ENCODE results near the gene NOX3.
"Not testable (repeated sequence)": the region's sequence is repeated elsewhere in the genome, so short reads cannot be mapped to it uniquely, and the experiment has no call there.

NOX3 gene

DNA sequence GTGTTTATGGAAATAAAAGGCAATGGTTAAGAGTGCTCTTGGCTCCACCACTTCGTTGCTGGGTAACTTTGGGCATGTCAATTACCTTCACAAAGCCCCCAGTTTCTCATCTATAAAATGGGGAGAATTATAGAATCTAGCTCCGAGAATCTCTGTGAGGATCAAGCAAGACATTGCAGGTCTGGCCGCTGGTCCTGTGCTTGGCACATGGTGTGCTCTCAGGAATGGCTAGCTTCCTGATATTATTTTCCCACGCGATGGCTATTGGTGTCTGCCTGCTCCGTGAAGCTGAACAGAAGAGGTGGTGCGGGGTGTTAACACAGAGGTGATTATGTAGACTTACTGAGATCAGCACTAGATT lies 57.0 kb downstream of the NOX3 start:
- DNase-seq: no peak

DNA sequence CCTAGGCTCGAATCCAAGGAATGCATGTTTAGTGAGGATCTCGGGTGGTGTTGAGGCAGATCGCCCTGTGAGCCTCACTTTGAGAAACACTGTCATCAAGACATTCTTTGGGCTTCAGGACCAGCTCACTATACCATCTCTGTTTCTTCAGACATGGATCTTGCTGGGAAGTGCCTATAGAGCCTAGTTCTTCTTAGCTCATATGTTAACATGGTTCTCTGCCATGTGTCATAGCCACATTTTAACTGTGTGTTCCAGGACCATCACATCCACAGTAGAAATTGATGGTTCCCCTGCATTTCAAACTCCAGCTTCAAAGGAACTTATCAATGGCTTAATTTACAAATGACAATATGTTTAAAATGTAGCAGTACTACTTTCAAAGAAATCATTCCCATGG lies 57.4 kb downstream of the NOX3 start:
- no peak for DNase-seq

DNA sequence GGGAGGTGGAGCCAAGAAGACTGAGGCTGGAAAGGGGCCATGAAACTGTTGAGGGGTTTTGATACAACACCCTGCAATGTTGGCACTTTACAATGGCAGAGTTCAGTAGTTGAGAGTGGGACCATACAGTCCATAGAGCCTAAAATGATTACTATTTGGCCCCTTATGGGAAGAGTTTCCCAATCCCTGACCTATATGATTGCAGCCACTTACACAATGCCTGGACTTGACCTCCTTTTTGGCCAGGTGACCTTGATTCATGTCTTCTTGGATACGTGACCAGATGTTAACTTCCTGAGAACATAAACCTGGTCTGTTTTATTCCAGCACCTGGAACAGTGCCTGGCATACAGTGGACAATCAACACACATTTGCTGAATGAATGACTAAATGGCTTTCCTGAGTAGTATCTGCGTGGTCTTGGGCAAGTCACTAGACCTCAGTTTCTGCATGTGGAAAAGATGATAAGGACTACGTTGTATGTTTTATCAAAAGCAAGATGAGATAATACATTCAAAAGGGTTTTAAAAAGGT lies 58.4 kb downstream of the NOX3 start:
- DNase-seq: no peak

DNA sequence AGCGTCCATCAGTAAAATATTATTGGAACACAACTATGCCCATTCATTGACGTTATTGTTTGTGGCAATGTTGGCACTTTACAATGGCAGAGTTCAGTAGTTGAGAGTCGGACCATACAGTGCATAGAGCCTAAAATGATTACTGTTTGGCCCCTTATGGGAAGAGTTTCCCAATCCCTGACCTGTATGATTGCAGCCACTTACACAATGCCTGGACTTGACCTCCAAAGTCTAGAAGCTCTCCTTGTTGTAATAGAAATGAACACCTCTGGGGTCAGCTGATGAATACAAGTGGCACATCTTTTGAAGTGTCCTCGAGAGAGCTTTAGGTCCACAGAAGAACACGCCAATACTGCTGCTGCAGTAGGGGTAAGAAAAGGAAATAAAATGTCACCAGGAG lies 59.0 kb downstream of the NOX3 start:
- no peak for DNase-seq

DNA sequence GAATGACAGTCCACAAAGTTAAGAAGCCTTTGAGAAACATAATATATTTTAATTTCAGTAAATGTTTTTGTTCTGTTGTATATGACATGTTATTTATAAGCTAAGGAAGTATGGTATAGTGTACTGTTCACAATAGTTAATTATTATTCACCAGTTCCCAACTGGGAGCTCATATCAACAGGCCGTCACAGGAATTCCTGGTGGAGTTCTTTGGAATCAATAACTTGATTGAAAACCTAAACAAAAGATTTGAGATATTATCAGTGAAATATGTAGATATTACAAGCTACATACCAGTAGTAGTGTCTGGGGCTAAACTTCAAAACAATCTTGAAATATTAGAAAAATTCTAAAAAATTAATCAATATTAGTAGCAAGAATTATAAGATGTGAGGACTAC lies 60.3 kb downstream of the NOX3 start:
- DNase-seq: no peak

DNA sequence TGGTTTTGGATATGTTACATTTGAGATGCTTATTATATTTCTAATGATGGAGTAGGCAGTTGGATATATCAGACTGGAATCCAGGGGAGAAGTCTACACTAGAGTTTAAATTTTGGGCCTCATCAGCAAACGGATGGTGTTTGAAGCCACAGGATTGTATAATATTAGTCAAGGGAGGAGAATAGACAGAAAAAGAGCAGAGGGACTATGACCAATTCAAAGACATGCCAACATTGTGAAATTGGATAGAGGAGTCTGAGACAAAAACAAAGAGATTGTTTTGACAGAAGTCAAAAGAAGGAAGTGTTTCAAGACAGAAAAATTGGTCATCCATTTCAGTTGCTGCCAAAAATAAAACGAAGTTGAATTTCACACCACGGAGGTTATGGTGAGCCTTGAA lies 66.5 kb downstream of the NOX3 start:
- DNase-seq: no peak

DNA sequence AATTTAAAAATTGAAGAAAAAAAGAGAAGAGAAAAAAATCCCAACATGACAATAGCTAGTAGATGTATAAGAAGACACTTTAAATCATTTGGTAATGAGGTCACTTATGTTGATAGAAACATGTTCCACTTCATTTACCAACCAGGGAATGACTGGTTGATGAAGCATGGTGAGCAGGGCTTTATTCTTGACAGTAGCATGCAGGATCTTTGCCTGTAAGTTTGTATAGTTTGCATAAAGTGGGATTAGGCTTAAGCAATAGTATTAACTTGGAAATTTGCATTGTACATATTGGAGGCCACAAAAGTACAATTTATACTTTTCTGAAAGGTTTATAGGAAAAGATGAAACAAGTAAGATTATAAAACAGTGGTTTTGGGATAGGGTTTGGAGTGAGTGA lies 67.0 kb downstream of the NOX3 start:
- no peak for DNase-seq

DNA sequence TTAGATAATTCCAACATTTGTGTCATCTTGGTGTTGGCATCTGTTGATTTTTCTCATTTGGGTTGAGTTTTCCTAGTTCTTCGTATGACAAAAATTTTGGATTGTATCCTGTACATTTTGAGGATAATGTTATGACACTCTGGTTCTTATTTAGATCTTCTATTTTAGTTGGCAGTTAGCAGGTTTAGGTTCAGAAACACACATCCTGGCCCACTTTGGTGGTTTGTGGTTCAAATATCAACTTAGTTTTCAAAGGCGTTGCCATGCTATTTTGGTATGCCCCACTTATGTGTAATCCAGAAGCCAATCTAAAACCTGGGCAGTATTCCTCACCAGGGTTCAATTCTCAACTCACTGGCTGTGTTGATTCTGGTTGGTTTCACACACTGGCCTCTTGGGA lies 68.2 kb downstream of the NOX3 start:
- DNase-seq: no peak

DNA sequence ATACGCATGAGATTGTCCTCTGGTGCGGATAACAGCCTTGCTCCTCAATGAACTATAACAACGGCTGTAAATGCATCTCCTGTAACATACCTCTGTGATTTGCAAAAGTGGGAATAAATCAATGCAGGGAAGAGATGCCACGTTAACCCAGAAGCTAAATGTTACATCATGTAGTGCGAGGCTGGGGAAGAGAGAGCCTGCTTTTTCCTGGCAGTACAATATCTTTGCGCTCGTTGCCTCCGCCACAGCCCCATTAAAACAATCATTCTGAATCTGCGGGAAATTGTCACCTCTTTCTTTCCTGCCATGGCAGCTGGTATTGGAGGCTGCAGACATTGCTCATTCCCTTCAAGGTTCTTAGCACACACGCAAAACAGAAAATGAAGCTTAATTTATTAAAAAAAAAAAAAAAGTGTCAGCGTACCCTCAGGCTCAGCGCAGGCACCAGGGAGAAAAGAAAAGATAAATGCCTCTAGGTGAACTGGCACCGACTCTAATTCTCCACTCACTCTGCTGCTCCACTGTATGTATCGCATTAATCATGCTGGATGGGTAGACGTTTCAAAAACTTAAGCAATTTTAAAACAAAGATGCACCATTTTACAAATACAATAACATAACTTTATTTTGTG lies 71.2 kb downstream of the NOX3 start:
- no peak for DNase-seq

DNA sequence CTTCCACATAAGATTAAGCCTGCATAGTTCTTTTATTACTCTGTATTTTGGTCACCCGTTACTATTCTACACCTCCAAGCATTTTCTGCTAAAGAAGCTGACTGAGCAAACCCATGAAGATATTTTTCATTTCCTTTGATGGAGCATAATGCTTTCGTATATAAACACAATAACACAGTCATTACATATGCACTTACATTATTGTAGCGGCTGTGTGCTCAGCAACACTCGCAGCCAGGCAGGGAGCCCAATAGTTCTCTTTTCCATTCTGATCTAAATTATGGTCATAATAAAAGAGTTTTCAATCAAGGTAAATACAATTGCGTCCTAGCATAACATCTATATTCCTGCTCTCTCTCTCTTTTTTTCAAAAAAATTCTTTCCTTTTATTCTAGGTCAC lies 71.7 kb downstream of the NOX3 start:
- DNase-seq: no peak

DNA sequence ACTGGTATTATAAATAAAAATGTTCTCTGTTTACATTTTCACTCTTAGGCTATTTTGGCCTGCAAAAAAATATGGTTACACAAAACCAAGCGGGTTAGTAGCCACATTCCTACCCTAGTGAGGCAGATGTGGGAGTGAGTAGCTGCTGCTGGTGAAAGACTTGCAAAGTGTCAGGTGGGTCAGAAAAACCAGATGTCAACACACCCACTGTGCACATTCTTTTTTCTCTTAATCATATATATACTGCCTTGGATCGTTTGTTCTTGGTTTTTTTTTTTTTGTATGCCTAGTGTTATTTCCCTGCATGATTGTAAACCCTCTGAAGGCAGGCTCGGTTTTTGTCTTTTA lies 73.3 kb downstream of the NOX3 start:
- DNase-seq: no peak

DNA sequence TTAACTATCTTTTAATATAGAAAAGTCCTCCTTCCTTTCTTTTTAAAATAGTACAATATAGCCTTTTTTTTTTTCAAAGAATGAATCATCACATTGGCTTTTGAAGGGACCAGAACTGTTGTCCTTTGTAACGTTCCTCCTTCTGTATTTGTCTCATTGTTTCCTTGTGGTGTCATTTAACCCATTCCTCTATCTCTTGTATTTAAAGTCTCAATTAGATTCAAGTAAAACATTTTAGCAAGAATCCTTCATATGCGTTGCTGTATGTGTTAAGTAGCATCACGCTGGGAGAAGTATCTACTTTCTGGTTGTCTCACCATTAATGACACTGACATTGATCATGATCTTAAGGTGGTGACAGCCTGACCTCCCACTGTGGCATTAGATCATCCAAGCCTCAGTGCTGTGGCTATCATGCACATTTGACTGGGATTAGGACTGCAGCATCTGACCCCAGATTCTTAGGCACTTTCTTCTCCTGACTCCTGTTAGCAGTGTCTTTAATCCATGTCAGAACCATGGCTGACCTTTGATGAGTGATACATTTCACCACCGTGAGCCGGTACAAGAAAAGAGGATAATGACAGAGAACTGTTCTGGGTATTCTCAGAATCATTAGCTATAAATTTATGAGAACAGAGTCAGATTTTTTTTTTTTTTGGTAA lies 73.8 kb downstream of the NOX3 start:
- DNase-seq: no peak

DNA sequence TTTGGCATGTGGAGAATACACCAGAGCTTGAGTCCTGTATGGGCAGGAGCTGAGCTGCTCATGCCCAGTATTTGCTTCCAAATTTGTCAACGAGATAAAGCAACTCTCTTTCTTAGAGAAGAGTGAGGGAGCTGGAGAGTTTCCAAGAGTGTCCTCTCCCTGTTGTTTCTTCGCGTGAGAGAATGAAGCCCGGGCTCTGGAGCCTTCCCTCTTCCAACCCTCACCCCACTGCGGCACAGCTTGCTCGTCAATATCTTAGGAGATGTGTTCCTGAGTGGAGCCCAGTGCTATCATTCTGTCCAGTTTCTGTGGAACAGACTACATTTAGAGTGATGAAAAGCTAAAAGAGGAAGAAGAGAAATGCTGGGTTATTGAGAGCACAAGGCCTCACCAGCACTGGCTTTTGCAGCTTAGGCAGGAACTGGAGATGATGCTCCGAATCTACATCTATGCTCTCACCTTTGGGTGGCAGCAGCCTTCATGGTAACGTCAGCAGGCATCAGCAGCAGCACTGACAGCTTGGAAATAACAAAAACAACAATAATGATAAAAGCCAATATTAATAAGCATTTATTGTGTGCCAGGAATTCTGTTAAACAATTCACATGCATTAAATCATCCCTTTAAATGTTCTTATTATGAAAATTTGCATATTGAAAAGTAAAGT lies 74.8 kb downstream of the NOX3 start:
- DNase-seq: peak; percentile 16

DNA sequence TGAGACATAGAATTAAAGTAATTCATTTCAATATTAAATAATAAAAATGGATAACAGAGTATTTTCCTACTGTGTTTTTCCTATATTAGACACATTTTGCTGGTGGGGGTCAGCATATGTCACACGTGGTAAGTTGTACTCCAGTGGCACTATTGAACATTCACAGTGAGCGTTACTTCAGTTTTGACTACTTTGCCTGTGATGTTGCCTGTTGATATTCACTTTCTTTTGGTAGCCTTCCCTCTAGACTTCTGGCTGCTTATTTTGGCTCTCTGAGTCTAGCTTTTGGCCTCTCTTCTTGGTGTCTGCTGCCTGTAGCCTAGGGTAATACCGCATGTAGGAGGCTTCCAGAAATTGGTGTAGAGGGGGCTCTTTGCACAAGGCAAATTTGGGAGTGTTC lies 76.9 kb downstream of the NOX3 start:
- DNase-seq: no peak

DNA sequence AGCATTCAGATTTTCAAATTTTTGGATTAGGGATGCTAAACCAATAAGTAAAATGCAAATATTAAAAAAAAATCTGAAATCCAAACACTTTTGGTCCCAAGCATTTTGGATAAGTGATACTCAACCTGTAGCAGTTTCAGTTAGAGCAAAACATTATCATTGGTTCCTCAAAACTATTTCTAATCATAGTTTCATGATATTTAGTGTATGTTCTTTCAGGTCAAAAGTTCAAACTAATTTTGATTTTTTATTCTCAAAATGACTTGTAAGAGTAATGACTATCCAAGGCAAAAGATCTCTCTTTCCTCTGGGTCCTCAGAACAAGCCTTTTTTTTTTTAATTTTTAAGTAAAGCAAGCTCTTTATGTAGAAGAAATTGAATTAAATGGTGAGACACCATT lies 77.4 kb downstream of the NOX3 start:
- DNase-seq: no peak

DNA sequence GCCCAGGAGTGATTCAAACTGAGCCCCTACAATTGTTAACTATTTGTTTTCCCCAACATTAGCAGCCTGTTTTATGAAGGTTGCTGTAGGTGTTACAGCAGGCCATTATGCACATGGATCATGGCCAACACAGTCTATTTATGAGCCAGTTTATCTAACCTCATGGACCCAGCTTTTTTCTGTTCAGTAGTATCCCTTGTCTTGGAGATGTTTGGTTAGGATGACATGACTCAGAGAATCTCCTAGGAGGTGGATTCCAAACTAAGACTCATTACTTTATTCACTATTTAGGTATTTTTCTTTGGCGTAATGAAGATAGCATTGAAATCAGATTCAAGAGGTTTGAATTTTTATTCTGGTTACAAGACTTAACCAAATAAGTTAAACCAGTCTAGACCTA lies 78.6 kb downstream of the NOX3 start:
- no peak for DNase-seq

DNA sequence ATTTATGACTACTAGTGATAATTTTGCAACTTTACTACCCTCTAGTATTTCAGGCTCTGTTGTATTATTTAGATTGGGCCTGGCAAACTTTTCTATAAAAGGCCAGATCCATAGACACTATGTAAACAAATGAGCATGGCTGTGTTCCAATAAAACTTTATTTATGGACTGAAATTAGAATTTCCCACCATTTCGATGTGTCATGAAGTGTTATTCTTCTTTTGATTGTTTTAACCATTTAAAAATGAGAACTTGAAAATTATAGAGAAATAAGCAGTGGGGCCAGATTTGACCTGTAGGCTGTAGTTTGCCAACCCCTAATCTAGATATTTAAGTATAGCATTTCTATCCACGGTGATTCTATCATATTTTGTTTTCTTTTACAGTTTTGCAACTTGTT lies 79.8 kb downstream of the NOX3 start:
- DNase-seq: no peak

DNA sequence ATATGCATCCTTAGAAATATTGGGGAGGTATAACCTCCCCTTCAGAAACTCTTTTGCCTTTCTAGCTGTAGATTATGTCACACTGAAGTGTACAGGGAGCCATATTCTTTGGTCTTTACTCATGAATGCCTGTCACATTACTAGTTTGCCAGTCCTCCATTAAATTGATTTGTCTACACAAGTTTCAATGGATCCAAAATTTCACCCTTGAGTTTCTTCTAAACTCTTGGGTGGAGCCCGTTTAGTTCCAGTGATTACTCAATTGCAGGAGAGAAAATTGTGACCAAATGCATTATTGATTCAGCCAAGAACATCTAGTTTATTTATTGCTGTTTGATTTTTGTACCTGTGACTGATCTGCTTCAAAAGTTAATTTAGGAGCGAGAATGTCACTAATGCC lies 81.0 kb downstream of the NOX3 start:
- no peak for DNase-seq

DNA sequence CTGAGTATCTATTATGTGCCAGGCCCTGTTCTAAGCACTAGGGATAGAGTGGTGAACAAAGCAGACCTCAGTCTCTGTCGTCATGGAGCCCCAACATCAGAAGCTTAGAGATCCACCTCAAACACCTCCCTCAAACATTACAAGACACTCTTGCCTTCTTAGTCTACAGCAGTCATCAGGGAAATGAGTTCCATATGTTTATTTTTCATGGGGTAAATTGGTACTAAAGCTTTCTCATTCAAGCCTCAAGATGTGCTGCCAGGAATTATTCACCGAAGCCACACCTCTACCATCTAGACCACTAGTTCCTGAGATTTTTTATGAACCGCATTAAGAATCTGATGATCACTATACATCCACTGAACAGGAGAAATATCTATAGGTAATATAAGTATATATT lies 82.4 kb downstream of the NOX3 start:
- DNase-seq: no peak

DNA sequence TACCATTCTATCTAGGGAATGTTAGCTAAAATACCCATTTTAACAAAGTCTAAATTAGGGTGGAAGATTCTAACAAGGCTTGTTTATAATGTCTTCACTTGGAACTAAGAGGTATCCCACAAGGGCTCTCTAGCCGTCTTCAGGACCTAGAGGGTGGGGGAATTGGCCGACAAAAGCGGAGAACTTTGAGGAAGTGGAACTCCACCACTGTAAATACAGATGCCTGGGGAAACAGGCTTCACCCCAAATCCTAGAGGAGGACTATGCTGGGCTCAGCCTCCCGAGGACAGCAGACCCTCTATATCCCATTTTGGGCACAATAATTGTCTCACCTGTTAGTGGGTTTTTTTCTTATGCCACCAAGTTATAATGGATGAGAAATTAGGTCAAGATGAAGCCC lies 83.4 kb downstream of the NOX3 start:
- DNase-seq: no peak

DNA sequence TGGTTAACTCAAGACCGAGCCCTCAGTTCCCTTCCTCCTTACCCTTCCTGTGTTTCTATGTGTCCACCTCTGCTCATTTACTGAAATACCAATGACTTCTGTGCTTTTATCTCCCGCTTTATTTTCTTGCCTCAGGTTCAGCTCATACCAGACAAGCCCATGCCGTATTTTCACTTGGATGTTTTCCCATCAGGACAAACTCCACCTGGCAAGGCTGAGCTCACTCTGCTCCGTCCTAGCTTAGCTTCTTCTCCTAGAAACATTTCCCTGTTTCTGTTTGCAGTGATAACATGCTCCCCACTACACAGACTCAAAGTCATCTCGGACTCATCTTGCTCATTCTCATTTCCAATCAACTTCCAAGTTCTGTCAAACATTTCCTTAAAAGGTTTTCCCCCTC lies 84.4 kb downstream of the NOX3 start:
- DNase-seq: no peak

DNA sequence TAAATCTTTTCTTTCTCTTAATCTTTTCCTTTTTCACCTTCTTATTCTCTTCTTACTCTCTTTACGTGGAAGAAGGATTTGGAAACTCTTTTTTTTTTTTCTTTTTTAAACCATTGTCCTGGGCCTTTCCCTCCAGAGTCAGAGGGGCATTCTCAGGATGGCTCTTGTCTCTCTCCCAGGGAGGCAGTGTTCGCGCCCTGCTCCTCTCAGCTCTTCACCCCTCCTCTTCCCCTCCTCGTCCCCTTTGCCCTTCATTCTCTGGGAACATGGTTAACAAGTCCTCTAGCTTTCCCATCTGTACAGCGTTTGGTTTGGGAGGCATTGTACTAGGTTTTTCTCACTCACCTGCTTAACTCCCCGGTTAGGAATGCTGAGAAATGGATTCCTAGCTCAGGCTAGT lies 89.3 kb downstream of the NOX3 start:
- DNase-seq: no peak

DNA sequence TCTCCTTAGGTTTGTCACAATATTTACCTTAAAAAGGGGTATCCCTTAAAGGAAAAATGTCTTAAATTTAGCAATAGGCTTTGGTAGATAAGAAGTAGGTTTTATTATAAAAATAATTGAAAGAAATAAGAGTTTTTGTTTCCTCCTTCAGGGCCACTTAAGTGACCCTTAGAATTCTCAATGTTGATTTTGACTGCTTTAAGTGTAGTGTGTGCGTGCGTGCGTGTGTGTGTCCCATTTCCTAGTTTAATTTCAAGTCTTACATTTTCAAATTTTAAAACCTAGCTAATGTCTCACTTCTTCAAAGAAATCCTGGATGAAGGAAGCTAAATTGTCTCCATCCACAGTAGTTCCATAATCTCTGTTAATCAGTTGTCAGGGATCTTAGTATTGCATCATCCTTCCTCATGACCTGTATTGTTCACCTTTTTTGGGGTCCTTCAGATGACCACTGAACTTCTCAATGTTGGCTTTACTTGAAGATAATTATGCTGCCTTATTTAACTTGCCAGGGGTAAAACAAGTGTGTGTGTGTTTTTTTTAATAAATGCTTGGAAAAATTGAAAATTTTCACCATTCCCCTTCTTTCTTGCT lies 90.7 kb downstream of the NOX3 start:
- no peak for DNase-seq

DNA sequence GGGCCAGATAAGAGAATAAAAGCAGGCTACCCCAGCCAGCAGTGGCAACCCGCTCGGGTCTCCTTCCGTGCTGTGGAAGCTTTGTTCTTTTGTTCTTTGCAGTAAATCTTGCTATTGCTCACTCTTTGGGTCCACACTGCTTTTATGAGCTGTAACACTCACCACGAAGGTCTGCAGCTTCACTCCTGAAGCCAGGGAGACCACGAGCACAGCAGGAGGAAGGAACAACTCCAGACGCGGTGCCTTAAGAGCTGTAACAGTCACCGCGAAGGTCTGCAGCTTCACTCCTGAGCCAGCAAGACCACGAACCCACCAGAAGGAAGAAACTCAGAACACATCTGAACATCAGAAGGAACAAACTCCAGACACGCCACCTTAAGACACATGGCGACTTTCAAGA lies 91.6 kb downstream of the NOX3 start:
- DNase-seq: not testable (repeated sequence)

All from OCI-M1 (cell line).